Pulmonary artery endothelial cell (primary cell): ENCODE data around the gene MRPL1. TPM values are rescaled to one million over a fixed set of nuclear protein-coding genes. Genes with fewer than 3 reads are reported as not detected.
"Not testable (repeated sequence)": the region's sequence is repeated elsewhere in the genome, so short reads cannot be mapped to it uniquely, and the experiment has no call there.

Experiments
- DNase-seq: peaks from one replicate; pipeline ENCODE4 v3.0.0-alpha.2; 2011; ENCODE audit warnings: low read depth, low spot score
- total RNA-seq: library from RNA; depleted of rRNA; stranded (reverse); fragments of >200 nt; gene quantifications from 2 replicates; pipeline ENCODE4 v1.2.3, GENCODE V29; 2014

MRPL1 gene
- total RNA-seq, 1 donor from 2014 or later = 28.4 TPM

- no peak for DNase-seq
Measured at GRCh38 chr4:77849278-77849965, 13.2 kb upstream of the MRPL1 start.

GRCh38 chr4:77852892-77853495 is 9.6 kb upstream of the MRPL1 start:
- DNase-seq = no peak

- peak; percentile 72 for DNase-seq
Measured at GRCh38 chr4:77854431-77855111, 8.1 kb upstream of the MRPL1 start.

- DNase-seq = no peak
Measured at GRCh38 chr4:77856152-77856551, 6.5 kb upstream of the MRPL1 start.

GRCh38 chr4:77859256-77859655 is 3.4 kb upstream of the MRPL1 start:
- no peak for DNase-seq

GRCh38 chr4:77861495-77861894 is 1.1 kb upstream of the MRPL1 start:
- no peak for DNase-seq

DNA sequence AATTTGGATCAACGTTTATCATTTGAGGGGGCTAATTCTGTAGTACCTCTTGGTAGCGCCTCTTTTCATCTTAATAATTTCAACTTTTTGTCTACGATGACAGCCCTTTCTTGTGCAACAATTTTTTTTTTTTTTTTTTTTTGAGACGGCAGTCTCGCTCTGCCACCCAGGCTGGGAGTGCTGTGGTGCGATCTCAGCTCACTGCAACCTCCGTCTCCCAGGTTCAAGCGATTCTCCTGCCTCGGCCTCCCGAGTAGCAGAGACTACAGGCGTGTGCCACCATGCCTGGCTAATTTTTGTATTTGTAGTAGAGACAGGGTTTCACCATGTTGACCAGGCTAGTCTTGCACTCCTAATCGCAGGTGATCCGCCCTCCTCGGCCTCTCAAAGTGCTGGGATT is 711 bp downstream of the MRPL1 start:
- DNase-seq = not testable (repeated sequence)

- no peak for DNase-seq
Measured at GRCh38 chr4:77865259-77865658, 2.6 kb downstream of the MRPL1 start.

GRCh38 chr4:77872723-77873445 is 10.3 kb downstream of the MRPL1 start:
- DNase-seq = no peak

GRCh38 chr4:77877167-77877566 is 14.5 kb downstream of the MRPL1 start:
- DNase-seq = no peak

- no peak for DNase-seq
Measured at GRCh38 chr4:77877771-77878565, 15.3 kb downstream of the MRPL1 start.

- DNase-seq = no peak
Measured at GRCh38 chr4:77880784-77881183, 18.2 kb downstream of the MRPL1 start.

DNA sequence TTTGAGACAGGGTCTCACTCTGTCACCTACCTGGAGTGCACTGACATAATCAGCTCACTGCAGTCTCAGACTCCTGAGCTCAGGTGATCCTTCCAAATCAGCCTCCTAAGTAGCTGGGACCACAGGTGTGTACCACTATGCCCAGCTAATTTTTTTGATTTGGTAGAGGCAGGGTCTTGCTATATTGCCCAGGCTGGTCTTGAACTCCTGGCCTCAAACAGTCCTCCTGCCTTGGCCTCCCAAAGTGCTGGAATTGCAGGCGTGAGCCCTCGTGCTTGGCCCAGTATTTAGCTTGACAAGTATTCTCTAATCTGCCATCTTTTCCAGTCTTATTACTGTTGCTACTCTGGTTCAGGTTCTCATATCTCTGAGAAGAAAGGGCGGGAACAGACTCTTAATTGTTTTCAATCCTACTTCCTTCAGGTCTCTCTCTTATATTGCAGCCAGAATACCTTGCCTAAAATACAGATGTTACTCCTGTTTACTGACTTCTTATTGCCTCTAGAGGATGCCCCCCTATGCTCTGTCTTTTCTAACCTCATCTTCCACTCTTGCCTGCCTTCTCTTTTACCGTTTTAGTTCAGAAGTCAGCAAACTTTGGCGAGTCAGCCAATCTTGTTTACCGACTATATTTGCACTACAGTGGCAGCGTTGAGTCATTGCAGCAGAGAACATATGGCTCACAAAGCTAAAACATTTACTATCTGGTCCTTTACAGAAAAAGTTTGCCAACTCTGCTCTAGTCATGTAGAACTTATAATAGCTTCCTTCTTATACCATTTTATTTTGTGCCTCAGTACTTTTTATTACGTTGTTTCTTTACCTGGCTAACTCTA is 19.0 kb downstream of the MRPL1 start:
- DNase-seq = no peak

GRCh38 chr4:77893451-77893850 is 30.8 kb downstream of the MRPL1 start:
- DNase-seq = no peak

GRCh38 chr4:77899607-77900006 is 37.0 kb downstream of the MRPL1 start:
- no peak for DNase-seq

DNA sequence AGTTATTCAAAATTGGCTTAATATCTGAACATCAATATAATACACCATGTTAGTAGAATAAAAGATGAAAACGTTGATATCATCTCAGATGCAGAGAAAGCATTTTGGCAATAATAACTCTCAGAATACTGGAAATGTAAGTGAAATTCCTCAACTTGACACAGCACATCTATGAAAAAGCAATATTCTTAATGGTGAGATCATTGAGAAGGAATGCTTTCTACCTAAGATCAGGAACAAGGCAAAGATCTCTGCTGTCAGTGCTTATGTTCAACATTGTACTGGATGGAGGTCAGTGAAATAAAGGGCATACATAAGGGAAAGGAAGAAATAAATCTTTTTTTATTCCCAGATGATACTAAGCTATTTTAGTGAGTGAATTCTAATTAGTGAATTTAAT is 40.6 kb downstream of the MRPL1 start:
- no peak for DNase-seq

GRCh38 chr4:77905651-77906263 is 43.1 kb downstream of the MRPL1 start:
- DNase-seq = no peak

GRCh38 chr4:77910676-77911075 is 48.0 kb downstream of the MRPL1 start:
- DNase-seq = no peak

- no peak for DNase-seq
Measured at GRCh38 chr4:77911091-77911490, 48.5 kb downstream of the MRPL1 start.
